22Rv1 (cell line): Measurements from ENCODE around the gene C1QA.

Source experiments
- CTCF ChIP-seq: fragments of 450-650 bp; IDR thresholded peaks from 2 replicates; pipeline ENCODE4 v1.5.1; 2017; ENCODE audit warnings: mild to moderate bottlenecking
- ZFX ChIP-seq: fragments of 450-650 bp; IDR thresholded peaks from 2 replicates; pipeline ENCODE4 v1.6.1; 2017; ENCODE audit warnings: antibody characterized with exemption, borderline replicate concordance

GRCh38 chr1:22641247-22641646 lies 4.8 kb downstream of the C1QA start:
- TF ChIP-seq CTCF, result no peak
- TF ChIP-seq ZFX, result no peak
